Measurements from ENCODE around the gene TMEM191C.
"Not testable (repeated sequence)": the region's sequence is repeated elsewhere in the genome, so short reads cannot be mapped to it uniquely, and the experiment has no call there.

- TF ChIP-seq SUZ12 (IDR thresholded peaks at IDR 0.05; ENCODE audit: extremely low read depth, insufficient read depth, insufficient read length); YY1 (IDR thresholded peaks at IDR 0.05; ENCODE audit: insufficient read depth, insufficient read length): not testable (repeated sequence)
Observed at GRCh38 chr22:21515234-21515633, 48.0 kb downstream of the TMEM191C start.
